ENCODE measurements around the gene LAMTOR4. TPM values are rescaled to one million over a fixed set of nuclear protein-coding genes. Genes with fewer than 3 reads are reported as not detected.

The LAMTOR4 gene
- total RNA-seq = 100 to 1,000 TPM; 104 to 113 TPM
- long read RNA-seq, transcript LAMTOR4-201 (4 exons, 605 nt) = major isoform, 13 of 15 reads
- long read RNA-seq, partial matches to known transcripts = 0 of 15 reads
- long read RNA-seq, other reads (novel, unspliced or antisense) = 1 of 15 reads

DNA sequence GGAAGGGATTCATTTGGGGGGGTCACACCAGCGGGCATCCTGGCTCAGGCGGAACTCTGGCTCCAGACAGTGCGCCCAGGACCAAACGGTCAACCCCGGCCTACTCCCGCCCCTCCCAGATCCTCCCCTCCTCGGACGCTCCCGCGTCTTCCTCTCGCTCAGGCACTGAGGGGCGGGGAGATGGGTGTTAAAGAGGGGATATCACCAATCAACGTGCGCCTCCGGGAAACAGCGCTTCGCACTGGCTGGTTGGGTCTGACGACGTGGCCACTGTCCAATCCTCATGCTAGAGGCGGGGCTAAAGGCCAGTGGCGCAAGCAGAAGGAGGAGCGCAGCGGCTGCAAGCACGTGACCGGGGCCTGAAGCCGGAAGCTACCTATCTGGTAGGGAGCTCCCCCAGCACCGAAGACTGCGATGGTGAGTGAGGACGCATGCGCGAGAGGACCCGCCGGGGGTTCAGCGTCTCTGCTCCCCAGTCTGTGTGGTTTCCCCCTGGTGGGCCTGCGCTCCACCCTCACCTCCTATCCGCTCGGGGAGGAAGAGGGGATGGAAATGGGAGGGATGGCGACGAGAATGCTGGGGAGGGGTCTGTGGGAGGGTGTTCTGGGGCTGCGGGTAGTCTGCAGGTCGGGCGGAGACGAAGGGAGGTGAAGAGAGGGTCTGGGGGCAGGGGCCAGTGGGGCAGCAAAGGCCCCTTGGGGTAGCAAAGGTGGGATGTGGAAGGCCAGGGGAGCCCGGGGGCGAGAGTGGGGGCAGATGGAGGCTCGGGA, at the start of gene LAMTOR4:
LAMTOR4 (plus strand) TSS at position 360 of the 770 bp plus-strand sequence; CDS start at position 415, 55 bp downstream.
- peak; percentile 99 for DNase-seq
- peak; percentile 99 for ATAC-seq
- intact Hi-C loops (cut with DNase I) = no loop called here

DNA sequence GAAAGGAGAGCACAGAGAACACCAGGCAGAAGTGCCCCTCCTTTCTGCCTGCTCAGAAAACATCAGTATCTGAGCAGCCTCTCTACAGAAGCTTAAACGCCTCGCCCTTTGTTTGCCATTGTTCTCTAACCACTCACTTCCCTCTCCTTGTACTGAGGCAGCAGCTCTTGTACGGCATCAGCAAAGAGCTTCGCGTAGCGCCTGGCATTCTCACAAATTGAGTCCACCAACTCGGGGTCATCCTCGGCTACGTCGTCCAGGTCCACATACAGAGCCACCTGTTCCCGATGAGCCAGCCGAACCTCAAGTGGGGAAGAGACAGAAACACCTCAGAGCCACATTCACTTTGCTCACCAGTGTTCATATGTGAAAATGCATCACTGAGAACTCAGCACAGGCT, 49.3 kb upstream of the LAMTOR4 start:
- DNase-seq (no peak), ATAC-seq (no peak)
- intact Hi-C loops (cut with DNase I) = no loop called here

DNA sequence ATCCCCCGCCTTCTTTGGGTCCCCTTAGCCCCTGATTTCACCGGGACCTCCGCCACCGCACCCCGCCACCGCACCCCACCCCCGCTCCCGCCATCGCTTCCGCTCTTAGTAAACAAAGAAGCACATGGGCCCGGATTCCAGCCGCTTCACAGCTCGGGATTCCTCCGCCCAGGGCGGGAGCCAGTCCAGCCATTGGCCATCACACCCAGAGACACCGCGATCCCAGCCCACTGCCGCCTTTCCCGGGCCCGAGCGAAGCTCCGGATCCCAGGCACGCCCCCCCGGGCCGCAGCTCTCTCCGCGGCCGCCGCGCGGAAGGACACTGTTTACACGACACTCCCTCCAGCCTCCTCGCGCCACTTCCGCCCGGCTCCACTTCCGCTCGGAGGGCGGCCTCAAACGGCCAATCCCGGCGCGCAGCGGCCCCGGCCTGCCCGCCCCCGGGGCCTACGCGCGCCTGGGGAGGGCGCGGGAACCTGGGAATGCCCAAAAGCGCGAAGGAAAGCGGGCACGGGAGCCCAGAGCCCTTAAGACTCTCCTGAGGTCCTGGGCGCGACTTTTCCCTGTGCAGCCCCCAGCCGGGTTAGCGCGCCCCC, 48.2 kb upstream of the LAMTOR4 start:
- DNase-seq (peak; percentile 94), ATAC-seq (peak; percentile 92 to 95)
- intact Hi-C loops (cut with DNase I) = no loop called here

DNA sequence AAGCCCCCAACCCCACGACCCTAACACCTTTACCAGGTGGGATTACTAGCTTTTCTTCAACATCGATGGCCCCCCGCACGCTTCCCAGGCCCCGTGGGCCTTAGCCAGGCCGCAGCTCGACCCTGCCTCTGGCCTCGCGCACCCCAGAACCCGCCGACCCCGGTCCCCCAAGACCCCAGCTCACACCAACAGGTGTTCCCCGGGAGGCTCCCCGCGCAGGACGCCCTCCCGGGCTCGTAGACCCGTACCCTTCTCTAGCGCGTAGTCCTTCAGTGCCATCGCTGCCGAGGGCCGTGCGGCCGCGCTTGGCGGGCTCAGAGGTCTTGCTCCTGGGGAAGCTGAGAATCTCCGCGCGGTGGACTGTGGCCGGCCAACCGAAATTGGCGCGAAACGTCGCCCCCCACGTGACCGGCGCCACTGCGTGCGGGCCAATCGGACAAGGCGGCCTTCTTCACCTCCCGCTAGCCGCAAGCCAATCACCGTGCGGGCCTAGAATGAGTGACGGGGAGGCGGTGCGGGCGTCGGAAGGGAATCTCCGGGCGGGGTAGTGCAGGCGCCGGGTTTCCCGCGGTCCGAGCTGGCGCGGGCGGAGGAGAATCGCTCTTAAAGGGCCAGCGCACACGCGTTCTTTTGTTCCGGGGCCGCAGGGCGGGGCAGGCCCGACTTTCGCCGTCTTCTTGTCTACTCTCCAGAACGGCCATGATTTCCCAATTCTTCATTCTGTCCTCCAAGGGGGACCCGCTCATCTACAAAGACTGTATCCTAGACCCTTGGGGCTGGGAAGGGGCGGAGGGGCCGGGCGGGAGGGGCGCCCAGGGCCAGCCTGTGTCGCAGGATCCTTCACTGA, 47.5 kb upstream of the LAMTOR4 start, which contains the start of the genes AP4M1 and MCM7:
AP4M1 (plus strand) TSS at position 628 of the 847 bp plus-strand sequence; CDS start at position 700, 72 bp downstream.
MCM7 (minus strand) TSS at position 382 of the 847 bp plus-strand sequence; CDS start at position 279, 103 bp downstream.
- ATAC-seq = peak; percentile 96 to 97
- intact Hi-C loops (cut with DNase I) = no loop called here
- peak; percentile 99 for DNase-seq

DNA sequence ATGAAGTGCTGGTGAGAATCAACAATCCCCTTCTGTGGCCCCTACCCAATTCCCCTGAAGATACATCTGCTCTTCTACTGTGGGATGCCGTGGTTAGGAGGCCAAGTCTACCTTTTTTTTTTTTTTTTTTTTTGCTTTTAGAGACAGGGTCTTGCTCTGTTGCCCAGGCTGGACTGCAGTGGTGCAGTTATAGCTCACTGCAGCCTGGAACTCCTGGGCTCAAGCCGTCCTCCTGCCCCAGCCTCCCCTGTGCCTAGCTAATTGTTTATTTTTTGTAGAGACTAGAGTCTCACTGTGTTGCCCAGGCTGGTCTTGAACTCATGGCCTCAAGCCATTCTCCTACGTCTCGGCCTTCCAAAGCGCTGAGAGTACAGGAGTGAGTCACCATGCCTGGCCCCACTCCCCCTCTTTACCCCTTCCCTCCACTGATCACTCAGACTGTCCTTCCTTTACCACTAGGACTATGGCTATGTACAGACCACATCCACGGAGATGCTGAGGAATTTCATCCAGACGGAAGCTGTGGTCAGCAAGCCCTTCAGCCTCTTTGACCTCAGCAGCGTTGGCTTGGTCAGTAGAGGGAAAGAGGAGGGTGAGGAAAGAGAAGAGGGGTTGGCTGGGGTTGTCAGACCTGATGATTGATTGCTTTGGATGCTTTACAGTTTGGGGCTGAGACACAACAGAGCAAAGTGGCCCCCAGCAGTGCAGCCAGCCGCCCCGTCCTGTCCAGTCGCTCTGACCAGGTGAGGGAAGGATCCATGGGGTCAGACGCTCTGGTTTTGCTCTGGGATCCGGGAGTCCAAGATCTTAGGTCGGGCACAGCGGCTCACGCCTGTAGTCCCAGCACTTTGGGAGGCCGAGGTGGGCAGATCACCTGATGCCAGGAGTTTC, 45.5 kb upstream of the LAMTOR4 start:
- intact Hi-C loops (cut with DNase I) = no loop called here
- ATAC-seq (no peak), DNase-seq (no peak)

DNA sequence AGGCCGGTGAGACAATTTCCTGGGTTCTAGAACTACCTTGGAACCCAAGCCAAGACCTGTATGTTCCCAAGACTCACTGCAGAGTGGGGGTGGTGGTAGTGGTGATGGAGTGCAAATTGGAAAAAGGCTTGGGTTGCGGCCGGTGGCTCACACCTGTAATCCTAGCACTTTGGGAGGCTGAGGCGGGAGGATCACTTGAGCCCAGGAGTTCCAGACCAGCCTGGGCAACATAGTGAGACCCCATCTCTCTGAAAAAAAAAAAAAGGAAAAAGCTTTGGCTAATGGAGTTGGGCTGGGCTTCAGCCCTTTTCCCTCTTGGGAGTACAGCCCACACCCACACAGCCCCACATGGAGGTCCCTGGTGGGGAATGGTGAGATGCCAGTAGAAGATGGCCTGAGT, 43.2 kb upstream of the LAMTOR4 start:
- ATAC-seq = no peak
- intact Hi-C loops (cut with DNase I) = no loop called here
- no peak for DNase-seq

DNA sequence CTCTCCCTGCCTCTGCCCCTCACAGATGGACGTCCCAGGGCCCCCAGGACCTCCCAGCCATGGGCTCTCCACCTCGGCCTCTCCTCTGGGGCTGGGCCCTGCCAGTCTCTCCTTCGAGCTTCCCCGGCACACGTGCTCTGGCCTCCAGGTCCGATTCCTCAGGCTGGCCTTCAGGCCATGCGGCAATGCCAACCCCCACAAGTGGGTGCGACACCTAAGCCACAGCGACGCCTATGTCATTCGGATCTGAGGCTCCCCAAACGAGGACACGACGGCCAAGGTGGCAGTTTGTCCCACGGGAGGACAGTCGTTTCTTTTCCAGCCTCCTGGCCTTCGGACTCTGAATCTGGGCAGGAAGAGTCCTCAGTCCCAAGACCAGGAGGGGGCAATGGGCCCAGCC, 42.1 kb upstream of the LAMTOR4 start:
- intact Hi-C loops (cut with DNase I) = no loop called here
- no peak for ATAC-seq
- DNase-seq = no peak

DNA sequence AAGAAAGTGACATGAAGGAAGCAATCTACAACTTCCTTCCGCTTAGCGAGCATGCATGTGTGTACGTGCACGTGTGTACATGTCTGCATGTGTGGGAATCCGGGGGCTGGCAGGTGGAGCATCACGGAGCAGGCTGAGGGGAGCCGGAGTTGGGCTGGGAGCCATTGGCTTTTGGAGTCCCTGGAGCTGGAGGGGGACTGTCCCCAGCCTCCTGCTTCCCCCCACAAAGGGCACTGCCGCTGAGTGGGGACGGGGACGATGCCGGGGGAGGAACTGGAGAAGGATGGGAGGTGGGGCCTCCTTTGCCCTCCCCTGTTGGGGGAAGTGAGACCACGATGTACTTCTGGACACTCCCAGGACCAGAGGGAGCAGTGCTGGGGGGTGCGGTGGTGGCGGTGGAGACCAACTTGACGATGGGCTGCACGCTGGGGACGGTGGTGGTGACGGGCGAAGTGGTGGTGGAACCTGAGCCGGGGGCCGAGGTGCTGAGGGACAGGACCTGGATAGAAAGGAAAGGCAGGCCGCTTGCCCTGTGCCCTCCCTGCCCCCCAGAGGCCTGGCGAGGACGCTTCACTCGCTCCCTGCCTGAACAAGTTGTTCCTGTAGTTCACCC, 41.5 kb upstream of the LAMTOR4 start:
- no peak for ATAC-seq
- DNase-seq = no peak
- intact Hi-C loops (cut with DNase I) = no loop called here

DNA sequence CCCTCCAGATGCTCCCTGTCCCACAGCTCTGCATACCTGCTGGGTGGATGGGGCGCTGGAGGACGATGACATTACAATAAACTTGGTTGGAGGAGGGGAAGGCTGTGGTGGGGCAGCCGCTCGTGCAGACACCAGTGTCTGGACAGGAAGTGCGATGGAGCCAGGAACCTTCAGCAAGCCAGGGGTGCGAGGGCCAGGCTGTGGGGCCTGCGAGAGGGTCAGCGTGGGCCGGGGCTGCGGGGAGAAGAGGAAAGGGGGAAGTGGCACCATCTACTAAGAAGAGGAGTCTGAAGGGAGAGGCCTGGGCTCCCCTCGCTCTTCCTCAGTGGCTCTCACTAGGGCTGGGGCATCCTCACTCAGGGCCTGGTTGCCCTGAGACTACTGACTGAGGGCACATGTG, 40.8 kb upstream of the LAMTOR4 start:
- DNase-seq = no peak
- ATAC-seq = no peak

DNA sequence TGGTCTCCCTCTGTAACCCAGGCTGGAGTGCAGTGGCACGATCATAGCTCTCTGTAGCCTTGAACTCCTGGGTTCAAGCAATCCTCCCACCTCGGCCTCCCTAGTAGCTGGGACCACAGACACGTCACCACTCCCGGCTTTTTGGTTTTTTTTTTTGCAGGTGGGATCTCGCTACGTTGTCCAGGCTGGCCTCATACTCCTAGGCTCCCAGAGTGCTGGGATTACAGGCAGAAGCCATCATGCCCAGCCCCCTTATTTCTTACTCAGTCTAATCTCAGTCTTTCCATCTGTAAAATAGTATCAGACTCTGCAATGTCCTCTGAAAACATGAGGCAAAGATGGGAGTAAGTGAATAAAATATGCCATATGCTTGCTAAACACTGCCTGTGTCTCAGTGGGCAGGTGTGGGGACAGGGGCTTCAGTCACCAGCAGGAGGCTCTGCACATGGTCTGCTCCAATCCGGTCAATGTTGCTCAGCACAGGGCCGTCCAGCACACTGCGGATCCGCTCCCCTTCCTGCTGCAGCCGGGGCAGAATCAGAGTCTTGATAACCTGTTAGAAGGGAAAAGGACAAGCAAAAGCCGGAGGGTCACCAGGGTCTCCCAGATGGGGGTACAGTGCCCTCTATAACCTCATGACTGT, 39.1 kb upstream of the LAMTOR4 start:
- intact Hi-C loops (cut with DNase I) = no loop called here
- ATAC-seq (no peak), DNase-seq (no peak)

More for the DNA sequence above, 40.8 kb upstream of the LAMTOR4 start:
- intact Hi-C loops (cut with DNase I) = no loop called here

DNA sequence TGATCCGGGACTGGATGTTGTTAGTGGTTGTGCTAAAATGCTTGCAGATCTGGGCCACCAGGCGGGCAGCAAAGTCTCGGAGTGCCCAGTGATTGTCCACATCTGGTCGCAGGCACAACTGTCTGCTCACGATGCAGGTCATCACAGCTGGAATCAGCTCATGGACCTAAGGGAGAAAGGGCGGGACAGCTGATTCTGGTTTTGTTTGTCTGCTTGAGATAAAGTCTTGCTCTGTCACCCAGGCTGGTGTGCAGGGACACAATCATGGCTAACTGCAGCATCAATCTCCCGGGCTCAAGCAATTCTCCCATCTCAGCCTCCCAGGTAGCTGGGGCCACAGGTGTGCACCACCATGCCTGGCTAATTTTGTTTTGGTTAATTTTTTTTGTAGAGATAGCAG, 37.6 kb upstream of the LAMTOR4 start:
- intact Hi-C loops (cut with DNase I) = no loop called here
- no peak for DNase-seq
- no peak for ATAC-seq

DNA sequence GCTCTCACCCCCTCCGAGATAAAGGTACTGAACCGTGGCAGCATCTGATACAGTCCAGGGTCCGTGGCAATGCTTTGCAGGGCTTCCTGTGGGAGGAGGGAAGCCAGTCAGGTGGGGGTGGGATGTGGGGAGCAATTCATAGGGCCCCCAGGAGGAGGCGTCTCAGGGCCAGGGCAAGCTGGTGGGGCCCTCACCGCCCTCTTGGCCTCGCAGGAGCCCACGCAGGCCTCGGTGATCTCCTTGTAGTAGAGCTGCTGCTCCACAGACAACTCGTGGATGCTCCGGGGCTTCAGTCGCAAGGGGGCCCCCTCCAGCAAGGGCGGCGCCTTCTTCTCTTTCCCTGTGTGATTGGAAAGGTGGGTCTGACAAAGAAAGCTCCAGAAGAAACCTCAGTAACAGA, 36.8 kb upstream of the LAMTOR4 start:
- no peak for DNase-seq
- intact Hi-C loops (cut with DNase I) = no loop called here
- ATAC-seq = no peak

DNA sequence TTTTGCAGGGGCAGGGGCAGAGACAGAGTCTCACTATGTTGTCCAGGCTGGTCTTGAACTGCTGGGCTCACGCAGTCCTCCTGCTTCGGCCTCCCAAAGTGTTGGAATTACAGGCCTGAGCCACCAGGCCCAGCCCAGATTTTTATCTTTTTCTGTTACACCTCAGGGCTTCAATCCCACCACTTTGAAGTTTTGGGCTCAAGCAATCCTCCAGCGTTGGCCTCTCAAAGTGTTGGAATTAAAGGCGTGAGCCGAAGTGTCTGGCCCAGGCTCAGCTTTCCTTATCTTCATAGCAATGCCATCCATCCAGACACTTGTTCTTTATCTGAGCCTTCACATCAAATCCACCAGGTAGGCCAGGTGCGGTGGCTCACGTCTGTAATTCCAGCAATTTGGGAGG, 33.7 kb upstream of the LAMTOR4 start:
- DNase-seq (no peak), ATAC-seq (no peak)

DNA sequence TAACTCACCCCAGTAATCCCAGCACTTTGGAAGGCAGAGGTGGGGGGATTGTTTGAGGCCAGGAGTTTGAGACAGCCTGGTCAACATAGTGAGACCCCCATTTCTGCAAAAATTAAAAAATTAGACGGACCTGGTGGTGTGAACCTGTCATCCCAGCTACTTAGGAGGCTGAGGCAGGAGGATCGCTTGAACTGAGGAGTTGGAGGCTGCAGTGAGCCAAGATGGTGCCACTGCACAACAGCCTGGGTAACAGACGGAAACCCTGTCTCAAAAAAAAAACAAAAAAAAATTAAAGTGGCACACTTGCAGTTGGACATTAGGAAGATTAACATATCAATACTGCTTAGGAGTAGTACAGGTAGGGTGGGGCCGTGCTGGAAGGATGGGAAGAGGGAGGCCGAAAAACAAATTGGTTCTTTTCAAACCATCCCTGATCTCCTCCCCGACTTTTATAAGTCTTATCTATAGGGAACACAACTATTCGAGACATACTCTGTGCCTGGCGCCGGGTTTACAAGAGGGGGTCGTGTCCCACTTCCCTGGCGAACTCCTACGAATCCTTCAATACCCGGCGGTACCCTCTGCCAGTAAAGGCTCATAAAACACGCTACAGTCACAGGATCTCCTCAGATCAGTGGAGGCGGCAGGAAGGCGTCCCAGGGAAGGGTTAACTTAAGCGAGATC, 30.2 kb upstream of the LAMTOR4 start:
- DNase-seq = no peak
- no peak for ATAC-seq
- intact Hi-C loops (cut with DNase I) = no loop called here

More for the DNA sequence above, 33.7 kb upstream of the LAMTOR4 start:
- intact Hi-C loops (cut with DNase I) = no loop called here

DNA sequence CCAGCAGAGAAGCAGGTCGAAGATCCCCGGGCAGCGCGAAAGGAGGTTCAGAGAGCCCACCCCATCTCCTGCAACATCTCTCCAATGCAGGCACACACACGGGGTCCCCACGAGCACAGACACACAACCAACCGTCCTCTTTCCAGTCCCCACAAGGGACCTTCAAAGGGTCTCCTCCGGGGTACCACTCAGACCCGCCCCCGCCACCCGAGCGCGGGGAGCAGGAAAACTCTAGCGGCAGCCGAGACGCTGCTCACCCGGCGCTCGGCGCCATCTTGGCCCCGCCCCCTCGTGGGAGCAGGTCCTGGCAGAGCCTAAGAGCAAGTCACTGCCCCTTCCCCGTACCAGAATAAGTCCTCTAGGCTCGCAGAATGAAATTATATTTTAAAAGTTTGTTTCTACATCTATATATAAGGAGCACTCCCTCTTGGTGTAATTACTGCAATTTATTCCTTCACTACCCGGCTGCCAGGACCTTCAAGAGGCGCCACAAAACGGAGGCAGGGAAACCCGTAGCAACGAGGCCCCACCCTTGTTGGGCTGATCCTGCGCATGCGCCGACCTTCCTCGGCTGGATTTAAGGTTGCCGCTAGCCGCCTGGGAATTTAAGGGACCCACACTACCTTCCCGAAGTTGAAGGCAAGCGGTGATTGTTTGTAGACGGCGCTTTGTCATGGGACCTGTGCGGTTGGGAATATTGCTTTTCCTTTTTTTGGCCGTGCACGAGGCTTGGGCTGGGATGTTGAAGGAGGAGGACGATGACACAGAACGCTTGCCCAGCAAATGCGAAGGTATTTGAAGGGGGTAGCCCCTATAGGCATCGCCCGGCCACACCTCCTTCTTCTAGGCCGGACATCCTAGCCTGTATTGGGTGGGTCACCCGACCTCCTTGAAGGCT, 29.4 kb upstream of the LAMTOR4 start, which contains the start of the genes CNPY4 and TAF6:
CNPY4 (plus strand) TSS at position 563 of the 898 bp plus-strand sequence; CDS start at position 674, 111 bp downstream.
TAF6 (minus strand) TSS at position 287 of the 898 bp plus-strand sequence. CDS start 5,149 bp downstream, outside the sequence.
- ATAC-seq (peak; percentile 95), DNase-seq (peak; percentile 96)
- intact Hi-C loops (cut with DNase I) = no loop called here
